ENCODE measurements around the gene NEK7. TPM values are rescaled to one million over a fixed set of nuclear protein-coding genes. Genes with fewer than 3 reads are reported as not detected.

The NEK7 gene
- total RNA-seq, 1 experiment from 2014 or later = 25.2 TPM

GRCh38 chr1:198113342-198113750 is 43.5 kb upstream of the NEK7 start:
- ATAC-seq = no peak
- TF ChIP-seq EZH2 (IDR thresholded peaks at IDR 0.05; ENCODE audit: low read length, unreplicated experiment) (no peak), CTCF (conservative IDR thresholded peaks at IDR 0.05; ENCODE audit: low read depth, low read length) (no peak), EZH2phosphoT487 (IDR thresholded peaks at IDR 0.05; ENCODE audit: borderline replicate concordance, low read length) (no peak)
- H3K4me1 ChIP-seq (ENCODE audit: insufficient read depth, low read length) = no peaks in the 10 kb centered on the region
- no peaks in the 10 kb centered on the region for H3K79me2 ChIP-seq (ENCODE audit: low read length)
- H3K4me2 ChIP-seq (ENCODE audit: low read length) = no peak overlapping the region
- no peaks in the 10 kb centered on the region for H3K27me3 ChIP-seq (ENCODE audit: low read length)
- no peaks in the 10 kb centered on the region for H3F3A ChIP-seq (ENCODE audit: low read length, unreplicated experiment)
- CTCF ChIA-PET = no interaction called here
- intact Hi-C loops (cut with micrococcal nuclease) = no loop called here
- POLR2A ChIA-PET (ENCODE audit: unreplicated experiment) = interaction anchor here (0.5 to 0.7 kb wide), 2 partner anchors 65 to 1009 kb away, joined by 4 to 5 read pairs; no protein-coding TSS in a partner anchor
- H3K9me2 ChIP-seq (replicated peaks; ENCODE audit: low read length) = no peaks in the 10 kb centered on the region
- no peak overlapping the region for H2AFZ ChIP-seq (ENCODE audit: low read length)
- no peaks in the 10 kb centered on the region for H3K36me3 ChIP-seq (ENCODE audit: low read depth, low read length)
- no peak overlapping the region for H3K9ac ChIP-seq (ENCODE audit: low read length)
- H3K27ac ChIP-seq (ENCODE audit: low read length) = no peak overlapping the region
- no peaks in the 10 kb centered on the region for H3K9me3 ChIP-seq (ENCODE audit: low read length)
- no peak for DNase-seq
- no TSS peak for BruUV-seq (replicated peaks)
- H4K20me1 ChIP-seq (ENCODE audit: low read length) = no peaks in the 10 kb centered on the region
- H3K4me3 ChIP-seq (ENCODE audit: low read length) = no peak overlapping the region

- Histone ChIP-seq H3K27ac (ENCODE audit: low read length) (no peak overlapping the region), H2AFZ (ENCODE audit: low read length) (no peak overlapping the region), H3K79me2 (ENCODE audit: low read length) (no peaks in the 10 kb centered on the region), H3K36me3 (ENCODE audit: low read depth, low read length) (no peaks in the 10 kb centered on the region), H3K9ac (ENCODE audit: low read length) (no peak overlapping the region), H3K4me1 (ENCODE audit: insufficient read depth, low read length) (peaks cover 16% of the 10 kb centered on the region), H3K4me2 (ENCODE audit: low read length) (no peak overlapping the region), H3K4me3 (ENCODE audit: low read length) (no peak overlapping the region), H4K20me1 (ENCODE audit: low read length) (no peaks in the 10 kb centered on the region), H3F3A (ENCODE audit: low read length, unreplicated experiment) (peaks cover 3% of the 10 kb centered on the region), H3K9me3 (ENCODE audit: low read length) (no peaks in the 10 kb centered on the region), H3K9me2 (replicated peaks; ENCODE audit: low read length) (no peaks in the 10 kb centered on the region), H3K27me3 (ENCODE audit: low read length) (no peaks in the 10 kb centered on the region)
- CTCF ChIA-PET = no interaction called here
- intact Hi-C loops (cut with micrococcal nuclease) = no loop called here
- no TSS peak for BruUV-seq (replicated peaks)
- ATAC-seq (no peak), DNase-seq (no peak)
- TF ChIP-seq CTCF (conservative IDR thresholded peaks at IDR 0.05; ENCODE audit: low read depth, low read length) = no peak
- no peak for TF ChIP-seq EZH2phosphoT487 (IDR thresholded peaks at IDR 0.05; ENCODE audit: borderline replicate concordance, low read length)
- no peak for TF ChIP-seq EZH2 (IDR thresholded peaks at IDR 0.05; ENCODE audit: low read length, unreplicated experiment)
- POLR2A ChIA-PET (ENCODE audit: unreplicated experiment) = no interaction called here
Observed at GRCh38 chr1:198116069-198116468, 40.7 kb upstream of the NEK7 start.

GRCh38 chr1:198116469-198116868 is 40.3 kb upstream of the NEK7 start:
- Histone ChIP-seq H3F3A (ENCODE audit: low read length, unreplicated experiment) (peaks cover 3% of the 10 kb centered on the region), H3K27ac (ENCODE audit: low read length) (no peak overlapping the region), H3K9me3 (ENCODE audit: low read length) (no peaks in the 10 kb centered on the region), H4K20me1 (ENCODE audit: low read length) (no peaks in the 10 kb centered on the region), H3K4me2 (ENCODE audit: low read length) (no peak overlapping the region), H3K36me3 (ENCODE audit: low read depth, low read length) (no peaks in the 10 kb centered on the region), H3K9me2 (replicated peaks; ENCODE audit: low read length) (no peaks in the 10 kb centered on the region), H3K27me3 (ENCODE audit: low read length) (no peaks in the 10 kb centered on the region), H2AFZ (ENCODE audit: low read length) (no peak overlapping the region), H3K4me3 (ENCODE audit: low read length) (no peak overlapping the region), H3K9ac (ENCODE audit: low read length) (no peak overlapping the region), H3K79me2 (ENCODE audit: low read length) (no peaks in the 10 kb centered on the region), H3K4me1 (ENCODE audit: insufficient read depth, low read length) (peaks cover 20% of the 10 kb centered on the region)
- ATAC-seq (no peak), DNase-seq (no peak)
- CTCF ChIA-PET = no interaction called here
- POLR2A ChIA-PET (ENCODE audit: unreplicated experiment) = no interaction called here
- no TSS peak for BruUV-seq (replicated peaks)
- TF ChIP-seq CTCF (conservative IDR thresholded peaks at IDR 0.05; ENCODE audit: low read depth, low read length) (no peak), EZH2 (IDR thresholded peaks at IDR 0.05; ENCODE audit: low read length, unreplicated experiment) (no peak), EZH2phosphoT487 (IDR thresholded peaks at IDR 0.05; ENCODE audit: borderline replicate concordance, low read length) (no peak)
- intact Hi-C loops (cut with micrococcal nuclease) = no loop called here

Measured in PC-3 (cell line).